Measurements from ENCODE around the gene AQP12B.
"Not testable (repeated sequence)": the region's sequence is repeated elsewhere in the genome, so short reads cannot be mapped to it uniquely, and the experiment has no call there.

The AQP12B gene

DNA sequence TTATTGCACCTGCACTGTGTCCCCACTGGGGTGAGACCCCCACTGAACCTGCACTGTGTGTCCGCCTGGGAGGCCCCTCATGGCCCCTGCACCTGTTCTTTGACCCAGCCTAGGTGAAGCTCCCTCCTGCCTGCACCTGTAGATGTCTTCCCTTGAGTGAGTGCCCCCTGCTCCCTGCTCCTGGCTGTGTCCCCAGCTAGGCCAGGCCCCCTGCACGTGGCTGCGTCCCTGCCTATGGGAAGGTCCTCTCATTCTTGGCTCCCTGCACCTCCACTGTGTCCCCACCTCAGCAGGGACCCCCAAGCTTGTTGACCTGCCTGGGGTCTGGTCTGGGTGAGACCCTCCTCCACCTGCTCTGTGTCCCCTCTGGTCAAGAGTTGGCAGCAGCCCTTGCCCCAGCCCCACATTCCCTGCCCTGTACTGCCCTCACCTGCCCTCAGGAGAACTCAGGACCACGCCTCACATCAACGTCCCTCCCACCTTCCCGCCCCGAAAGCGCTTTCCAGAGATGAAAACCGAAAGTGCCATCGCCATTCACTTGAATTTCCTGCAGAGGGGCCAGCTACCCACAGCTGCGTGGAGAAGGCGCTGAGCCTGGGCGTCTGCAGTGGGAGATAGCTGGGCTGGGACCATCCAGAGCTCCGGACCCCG is 769 bp upstream of the AQP12B start:
- DNase-seq, result not testable (repeated sequence)

DNA sequence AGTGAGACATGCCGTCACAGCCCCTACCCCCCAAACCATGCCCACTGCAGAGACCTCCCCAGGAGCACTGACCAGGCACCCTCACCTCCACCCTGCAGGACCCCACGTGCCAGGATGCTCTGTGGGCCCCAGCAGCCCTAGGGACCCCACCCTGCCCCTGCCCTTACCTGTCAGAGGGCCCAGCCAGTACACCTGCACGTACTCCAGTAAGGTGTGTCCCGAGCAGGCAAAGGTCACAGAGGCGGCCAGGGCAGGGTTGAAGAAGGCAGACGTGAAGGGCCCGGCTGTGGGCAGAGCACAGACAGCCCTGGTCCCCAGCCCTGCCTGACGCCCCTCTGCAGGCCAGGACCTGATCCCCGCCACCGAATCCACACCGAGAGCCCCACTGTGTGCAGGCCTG is 2.5 kb downstream of the AQP12B start:
- DNase-seq, result not testable (repeated sequence)

DNA sequence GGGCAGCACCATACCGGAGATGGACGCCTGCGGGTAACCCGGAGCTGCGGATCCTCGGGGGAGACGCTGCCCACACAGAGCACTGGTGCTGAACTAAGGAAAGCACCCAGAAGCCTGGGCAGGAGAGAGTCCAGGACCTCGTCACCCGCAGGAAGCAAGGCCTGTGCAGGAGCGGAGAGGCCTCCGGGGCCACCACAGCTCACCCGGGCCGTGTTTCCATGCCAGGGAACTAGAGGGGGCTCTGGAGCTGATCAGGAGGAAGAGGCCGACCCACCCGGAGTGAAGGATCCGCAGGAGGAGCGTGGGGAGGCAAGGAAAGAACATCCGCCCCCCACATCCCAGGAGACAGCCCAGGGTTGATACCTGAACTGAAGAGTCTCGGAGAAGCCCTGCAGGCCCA is 3.8 kb downstream of the AQP12B start:
- DNase-seq, result not testable (repeated sequence)

DNA sequence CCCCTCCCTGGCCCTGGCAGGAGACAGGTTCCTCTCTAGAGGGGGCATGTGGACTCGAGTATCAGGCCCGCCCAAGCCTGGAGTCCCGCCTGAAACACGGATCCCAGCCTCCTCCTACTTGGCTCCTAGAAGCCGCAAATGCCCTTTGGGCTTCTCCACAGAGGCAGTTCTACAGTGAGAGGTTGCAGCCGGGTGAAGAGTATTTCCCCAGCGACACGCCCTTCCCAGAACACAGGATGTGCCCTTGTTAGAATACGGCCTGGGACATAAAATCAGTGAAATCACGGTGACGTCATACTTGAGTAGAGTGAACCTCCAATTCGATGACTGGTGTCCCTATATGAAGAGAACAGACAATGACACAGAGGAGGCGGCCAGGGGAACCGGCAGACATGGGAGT is 4.6 kb downstream of the AQP12B start:
- not testable (repeated sequence) for DNase-seq

DNA sequence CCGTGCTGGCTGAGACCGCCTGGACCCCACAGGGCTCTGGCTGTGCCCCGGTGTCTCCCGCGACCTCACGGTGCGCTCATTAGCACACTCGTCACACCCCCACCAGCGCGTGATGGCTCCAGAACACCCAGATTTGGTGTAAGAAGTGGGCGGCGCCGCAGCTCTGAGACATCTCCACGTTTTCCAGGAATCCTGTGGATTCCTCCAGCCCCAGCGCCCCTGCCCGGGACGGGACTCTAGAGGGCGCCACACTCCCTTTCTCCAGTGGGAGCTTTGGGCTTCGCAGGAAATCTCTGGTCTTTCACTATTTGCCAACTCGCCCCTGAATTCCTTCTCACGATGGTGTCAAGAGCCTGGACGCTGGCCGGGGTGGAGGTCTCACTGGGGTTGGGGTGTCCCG is 7.3 kb downstream of the AQP12B start:
- DNase-seq, result not testable (repeated sequence)

DNA sequence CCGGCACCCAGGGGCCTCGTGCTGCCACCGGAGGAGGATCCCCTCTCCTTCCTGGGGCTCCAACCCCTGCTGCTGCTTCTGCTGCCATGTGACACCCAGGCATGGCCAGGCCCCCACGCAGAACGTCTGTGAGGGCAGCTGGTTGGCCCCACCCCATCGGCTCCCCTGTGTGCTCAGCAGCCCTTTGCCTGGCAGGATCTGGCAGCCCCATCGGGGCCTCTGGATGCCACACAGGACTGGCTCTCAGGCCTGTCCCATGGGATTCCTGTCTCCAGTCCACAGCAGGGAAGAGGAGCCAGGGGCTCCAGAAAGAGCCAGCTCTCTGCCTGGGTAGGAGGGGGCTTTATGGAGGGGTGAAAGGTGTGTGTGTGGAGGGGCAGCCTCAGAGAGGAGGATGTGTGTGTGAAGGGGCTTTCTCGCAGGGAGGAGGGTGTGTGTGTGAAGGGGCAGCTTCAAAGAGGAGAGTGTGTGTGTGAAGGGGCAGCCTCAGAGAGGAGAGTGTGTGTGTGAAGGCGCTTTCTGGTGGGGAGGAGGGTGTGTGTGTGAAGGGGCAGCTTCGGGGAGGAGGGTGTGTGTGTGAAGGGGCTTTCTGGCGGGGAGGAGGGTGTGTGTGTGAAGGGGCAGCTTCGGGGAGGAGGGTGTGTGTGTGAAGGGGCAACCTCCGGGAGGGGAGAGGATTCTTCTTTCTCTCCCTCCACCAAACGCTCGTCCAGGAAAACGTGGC is 8.1 kb downstream of the AQP12B start:
- DNase-seq, result not testable (repeated sequence)

DNA sequence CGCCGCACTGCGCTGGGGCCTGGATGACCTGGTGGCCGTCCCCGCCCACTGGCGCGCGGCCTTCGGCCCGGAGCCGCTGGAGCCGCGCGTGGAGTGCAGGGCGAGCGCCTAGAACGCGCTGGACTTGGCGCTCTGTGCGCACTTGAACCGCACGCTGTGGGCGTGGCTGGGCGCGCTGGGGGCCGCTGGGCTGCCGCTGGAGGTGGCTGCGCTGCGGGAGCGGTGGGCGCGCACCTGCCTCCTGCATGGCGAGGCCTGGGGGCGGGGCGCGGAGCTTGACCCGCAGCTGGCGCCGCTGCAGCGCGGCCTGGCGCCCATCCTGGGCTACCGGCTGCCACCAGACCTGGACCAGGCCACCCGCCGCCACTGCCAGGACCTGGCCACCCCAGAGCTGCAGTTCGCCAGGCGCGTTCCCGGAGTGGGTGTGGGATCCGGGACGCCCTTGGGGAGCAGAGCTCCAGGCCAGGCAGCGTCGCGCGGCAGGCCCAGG is 9.9 kb downstream of the AQP12B start:
- DNase-seq, result no peak

DNA sequence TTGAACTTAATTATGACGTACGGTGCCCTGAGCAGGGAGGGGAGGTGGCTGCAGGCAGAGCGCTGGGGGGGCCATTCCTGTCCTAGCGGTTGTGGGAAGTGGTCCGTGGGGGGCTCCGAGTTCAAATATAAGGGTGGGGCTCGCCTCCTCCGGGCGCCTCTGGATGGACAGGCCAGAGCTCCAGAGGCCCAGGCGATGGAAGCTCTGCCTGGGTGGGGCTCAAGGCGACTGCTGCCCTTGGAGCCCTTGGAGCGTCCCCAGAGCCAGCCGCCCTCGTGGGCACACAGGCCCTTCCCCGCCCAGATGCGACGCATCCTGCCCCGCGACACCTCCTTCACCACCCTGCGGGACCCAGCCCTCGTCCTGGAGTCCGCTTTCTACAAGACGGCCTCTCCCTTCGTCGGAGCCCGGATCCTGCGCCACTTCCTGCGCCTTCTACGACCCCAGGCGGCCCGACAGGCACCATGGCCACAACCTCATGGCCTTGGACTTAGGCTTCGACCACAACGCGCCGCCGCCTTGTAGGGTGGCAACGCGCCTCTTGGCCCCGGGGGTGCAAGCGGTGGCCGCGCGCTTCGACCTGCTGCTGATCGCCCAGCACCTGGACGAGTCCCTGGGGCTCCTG is 10.5 kb downstream of the AQP12B start:
- no peak for DNase-seq

DNA sequence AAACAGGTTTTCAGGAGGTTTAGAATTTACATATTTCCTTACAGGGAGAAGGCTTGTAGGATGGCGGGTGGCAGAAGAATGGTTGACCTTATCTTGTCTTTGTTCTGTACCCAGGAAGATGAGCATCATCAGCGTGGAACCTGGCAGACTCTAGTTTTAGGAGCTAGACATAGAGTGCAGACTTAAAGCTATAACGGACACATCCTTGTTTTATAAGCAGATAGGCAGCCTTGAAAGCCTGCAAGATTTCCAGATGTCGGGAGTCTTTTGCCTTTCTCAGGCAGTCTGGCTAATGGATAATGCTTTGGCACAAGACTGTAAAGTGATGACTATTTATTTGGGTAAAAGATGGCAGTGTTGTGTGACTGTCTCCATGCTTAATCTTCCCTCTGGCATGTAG is 11.7 kb downstream of the AQP12B start:
- no peak for DNase-seq

DNA sequence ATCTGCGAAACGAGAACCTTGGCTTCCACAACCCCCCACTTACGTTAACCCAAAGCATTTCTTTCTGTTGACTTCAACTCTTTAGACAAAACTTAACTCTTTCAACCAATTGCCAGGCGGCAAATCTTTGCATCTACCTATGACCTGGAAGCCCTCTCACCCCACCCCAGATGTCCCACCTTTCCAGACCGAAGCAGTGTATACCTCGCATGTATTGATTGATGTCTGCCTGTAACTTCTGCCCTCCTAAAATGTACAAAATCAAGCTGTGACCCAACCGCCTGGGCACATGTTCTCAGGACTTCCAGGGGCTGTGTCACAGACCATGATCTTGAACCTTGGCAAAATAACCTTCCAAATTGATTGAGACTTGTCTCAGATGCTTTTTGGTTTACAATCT is 12.3 kb downstream of the AQP12B start:
- no peak for DNase-seq

DNA sequence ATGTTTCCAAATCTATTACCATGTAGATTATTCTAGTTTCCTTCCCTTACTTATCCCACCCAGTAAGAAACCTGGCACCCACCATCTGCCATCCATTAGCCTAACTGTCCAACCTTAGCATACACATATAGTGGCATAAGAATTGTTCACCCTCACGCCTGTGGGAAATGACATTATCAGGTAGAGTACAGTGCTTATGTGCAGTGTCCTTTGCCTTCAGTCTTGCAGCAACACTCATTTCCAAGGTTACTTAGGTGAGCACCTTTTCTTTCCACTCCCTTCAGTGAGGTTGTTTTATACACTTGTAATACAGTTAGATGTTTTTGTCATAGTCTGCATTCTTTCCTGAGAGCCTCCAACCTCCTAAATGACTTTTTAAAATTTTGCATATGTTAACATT is 18.1 kb downstream of the AQP12B start:
- DNase-seq, result no peak

DNA sequence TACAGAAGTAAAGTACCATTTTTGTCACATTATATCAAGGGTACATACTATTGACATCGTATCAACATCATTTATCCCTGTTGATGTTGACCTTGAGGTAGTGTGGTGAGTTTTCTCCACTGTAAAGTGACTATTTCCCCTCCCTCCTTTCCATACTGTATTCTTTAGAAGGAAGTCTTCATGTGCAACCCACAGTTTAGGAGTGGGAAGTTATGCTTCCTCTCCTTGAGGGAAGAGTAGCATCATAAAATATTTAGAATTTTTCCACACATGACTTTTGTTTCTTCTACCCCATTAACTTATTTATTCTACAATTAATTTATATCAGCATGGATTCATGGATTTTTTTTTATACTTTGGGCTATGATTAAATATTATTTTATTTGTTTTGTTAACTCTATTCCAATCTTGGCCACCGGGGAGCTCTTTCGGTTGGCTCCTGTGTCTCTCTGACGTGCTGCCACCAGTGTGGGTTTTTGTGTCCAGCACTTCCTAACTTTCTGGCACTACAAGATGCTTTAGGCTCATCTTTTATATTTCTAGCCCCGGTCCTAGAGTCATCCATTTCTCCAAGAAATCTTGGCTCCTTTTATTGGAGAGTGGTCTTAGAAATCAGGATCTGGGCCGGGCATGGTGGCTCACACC is 19.0 kb downstream of the AQP12B start:
- DNase-seq, result no peak

DNA sequence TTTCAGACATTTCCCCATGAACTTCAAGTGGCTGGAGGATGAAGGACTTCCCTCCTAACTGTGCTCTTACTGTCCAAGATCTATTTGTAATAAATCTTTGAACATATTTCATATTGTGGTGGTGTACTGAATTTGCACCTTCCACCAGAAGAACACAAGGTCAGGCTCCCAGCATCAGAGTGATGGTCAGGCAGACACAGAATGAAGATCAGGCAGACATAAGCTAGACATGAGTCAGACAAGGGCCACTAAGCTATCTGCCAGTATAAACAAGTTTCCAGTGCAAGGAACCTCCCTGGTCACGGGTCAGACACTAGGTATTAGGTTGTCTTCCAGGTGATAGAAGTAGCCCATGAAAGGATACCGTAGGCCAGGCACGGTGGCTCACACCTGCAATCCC is 20.0 kb downstream of the AQP12B start:
- no peak for DNase-seq

DNA sequence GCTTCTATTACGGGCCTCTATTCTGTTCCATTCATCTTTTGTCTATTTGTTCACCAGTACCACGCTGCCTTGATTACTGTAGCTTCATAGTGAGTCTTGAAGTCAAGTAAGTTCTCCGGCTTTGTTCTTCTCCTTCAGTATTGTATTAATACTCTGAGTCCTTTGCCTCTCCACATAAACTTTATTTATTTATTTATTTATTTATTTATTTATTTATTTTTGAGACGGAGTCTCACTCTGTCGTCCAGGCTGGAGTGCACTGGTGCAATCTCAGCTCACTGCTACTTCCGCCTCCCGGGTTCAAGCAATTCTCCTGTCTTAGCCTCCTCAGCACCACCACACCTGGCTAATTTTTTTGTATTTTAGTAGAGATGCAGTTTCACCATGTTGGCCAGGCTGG is 22.8 kb downstream of the AQP12B start:
- DNase-seq, result not testable (repeated sequence)

DNA sequence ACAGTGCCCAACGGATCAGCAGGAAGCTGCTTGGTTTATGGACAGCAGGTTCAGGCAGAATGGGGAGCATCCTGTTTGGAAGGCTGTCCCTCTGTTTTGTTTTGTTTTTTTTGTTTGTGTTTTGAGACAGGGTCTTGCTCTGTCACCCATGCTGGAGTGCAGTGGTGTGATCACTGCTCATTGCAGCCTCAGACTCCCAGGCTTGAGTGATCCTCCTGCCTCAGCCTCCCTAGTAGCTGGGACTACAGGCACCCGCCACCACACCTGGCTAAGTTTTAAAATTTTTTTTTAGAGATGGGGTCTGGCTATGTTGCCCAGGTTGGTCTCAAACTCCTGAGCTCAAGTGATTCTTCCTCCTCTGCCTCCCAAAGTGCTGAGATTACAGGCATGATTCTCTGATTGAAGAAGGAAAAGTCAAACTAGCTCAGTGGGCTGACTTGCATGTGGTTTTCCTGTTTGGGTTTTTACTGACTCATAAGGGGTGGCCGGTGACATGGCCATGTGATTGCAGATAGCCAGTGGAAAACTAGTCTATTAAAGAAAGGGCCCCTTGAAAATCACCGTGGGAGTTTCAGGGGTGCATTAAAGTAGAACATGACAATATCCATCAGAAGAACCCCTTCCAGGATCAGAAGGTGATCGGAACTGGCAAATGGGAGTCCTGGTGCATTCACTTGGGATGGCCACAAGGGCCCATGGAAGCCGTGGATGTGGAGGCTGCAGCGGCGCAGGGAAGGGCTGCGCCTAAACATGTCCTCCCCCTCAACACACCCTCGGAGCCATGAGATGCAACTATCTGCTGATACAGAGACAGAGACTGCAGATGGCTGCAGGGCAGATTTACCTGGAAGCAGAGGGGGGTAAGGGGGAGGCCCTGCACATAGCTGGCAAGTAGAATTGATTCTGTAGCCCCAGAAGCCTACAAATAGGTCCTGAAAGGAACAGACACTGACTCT is 26.5 kb downstream of the AQP12B start:
- DNase-seq, result no peak

DNA sequence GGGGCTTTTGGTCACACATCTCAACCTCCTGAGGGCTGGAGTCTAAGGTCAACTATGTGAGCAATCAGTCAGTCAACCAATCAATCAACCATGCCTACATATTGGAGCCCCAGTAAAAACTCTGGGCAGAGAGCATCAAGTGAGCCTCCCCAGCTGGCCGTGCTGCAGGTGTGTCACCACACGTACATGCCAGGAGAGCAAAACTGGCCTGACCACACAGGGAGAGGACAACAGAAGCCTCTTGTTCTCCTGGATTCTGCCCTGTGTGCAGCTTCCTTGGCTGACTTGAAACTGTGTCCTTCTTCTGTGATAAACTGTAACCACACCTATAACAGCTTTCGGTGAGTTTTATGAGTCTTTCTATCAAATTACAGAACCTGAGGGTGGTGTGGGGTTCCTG is 31.5 kb downstream of the AQP12B start:
- DNase-seq, result no peak

DNA sequence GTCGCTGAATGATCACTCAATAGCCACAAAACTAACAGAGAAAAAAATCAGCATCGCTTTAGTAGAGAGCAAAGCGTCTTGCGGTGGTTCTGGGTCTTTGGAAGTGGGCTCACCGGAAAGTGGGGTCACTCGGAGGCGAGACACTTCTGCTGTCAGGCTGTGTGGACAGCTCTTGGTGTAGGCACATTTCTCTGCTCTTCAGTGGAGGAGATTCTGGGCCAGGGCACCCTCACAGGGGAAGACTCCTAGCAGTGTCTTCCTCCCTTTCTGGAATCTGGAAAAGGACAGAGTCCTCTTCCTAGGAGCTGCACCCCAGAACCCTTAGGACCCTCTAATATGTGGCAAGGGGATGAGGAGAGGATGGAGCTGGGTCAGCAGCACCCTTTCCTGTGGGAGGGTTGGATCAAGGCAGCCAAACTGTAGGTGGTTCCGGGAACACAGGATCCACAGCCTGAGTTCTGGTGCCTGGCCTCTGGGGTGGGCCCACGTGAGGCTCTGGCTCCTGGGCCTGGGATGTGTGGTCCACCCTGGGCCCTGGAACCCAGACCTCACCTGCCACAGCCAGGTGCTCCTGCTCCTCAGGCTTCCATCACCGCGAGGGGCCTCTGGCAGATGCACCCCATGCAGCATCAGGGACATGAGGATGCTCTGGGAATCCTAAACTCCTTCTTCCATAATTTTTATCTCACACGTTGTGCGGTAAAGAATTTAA is 32.3 kb downstream of the AQP12B start:
- no peak for DNase-seq

DNA sequence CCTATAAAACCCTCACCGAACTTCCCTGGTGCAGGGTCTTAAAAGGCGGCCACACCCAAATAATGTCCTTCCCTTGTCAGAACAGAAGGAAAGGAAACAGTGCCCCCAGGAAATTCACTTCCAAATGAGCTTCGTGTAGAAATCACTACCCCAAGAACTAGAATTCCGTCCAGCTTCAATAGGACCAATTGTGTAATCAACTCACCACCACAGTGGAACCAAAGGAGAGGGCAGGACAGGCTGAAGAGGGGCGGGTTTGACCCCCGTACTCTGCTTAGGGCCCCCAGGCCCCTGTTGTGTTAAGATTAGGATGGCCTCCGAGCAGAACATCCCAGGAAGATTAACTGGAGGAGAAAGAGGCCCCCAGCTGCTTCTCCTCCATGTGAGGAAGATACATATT is 33.4 kb downstream of the AQP12B start:
- DNase-seq, result no peak

DNA sequence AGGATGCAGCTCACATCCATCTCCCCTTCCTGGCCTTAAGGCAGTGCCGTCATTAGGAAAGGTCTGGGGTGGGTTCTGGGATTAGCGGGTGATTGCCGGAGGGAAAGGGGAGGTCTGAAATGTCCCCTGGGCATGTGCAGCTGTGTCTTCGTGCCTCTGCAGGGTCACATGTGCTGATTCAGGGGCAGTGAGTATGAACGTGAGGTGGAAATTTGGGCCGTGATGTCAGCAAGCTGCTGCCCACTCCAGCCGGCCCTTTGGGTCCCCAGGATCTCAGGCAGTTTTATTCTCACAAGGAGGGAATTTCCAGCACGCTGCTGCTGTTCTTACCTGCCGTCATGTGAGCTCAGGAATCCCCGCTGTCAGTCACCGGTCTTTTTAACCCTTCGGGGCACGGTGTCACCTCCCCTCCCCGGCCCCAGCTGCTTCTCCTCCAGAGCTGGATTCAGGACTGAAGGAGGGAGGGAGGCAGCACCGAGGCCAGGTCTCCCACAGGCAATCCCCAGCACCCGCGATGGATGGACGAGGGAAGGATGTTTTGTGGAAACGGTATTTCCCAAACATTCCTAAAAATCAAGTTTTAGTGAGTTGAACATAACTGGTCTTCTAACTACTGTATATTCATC is 33.9 kb downstream of the AQP12B start:
- no peak for DNase-seq

DNA sequence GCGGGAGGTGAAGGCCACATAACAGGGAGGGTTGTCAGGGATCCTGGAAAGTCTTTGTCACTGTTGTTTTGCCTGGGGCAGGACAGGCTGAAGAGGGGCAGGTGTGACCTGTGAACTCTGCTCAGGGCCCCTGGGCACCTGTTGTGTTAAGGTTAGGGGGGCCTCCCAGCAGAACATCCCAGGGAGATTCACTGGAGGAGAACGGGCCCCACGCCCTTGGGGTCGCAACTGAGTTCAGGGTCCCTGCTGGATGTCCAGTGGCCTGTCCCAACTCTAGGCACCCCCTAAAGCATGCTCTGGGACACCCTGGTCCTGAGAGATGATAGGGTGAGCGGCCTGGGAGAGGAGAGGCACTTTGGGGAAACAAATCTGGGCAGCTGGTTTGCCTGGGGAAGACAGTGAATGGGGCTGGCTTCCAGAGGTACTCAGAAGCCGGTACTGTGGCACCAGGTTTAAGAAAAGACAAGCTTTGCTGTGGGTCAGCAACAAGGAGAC is 34.5 kb downstream of the AQP12B start:
- no peak for DNase-seq
